H1 (cell line): ENCODE data around the gene ARHGEF4. TPM values are rescaled to one million over a fixed set of nuclear protein-coding genes. Genes with fewer than 3 reads are reported as not detected.

ENCODE experiments used
- CTCF ChIA-PET: fragments of 300-600 bp; sonication (Branson Sonifier 250); formaldehyde crosslinking; loops from one replicate; lab custom pipeline; 2021; ENCODE audit not compliant: partially characterized antibody; lab: Charles Lee
- POLR2A ChIA-PET: fragments of 300-600 bp; sonication (Branson Sonifier 250); formaldehyde crosslinking; loops from one replicate; lab custom pipeline; 2021; ENCODE audit warnings: inconsistent platforms; ENCODE audit not compliant: partially characterized antibody; lab: Charles Lee
- DNase-seq, 2 experiments: peaks; one replicate each; pipeline versions ENCODE4 v3.0.0 to v3.0.0-alpha.2; 2010 to 2022; ENCODE audit warnings: low spot score in 2 of 2, low read depth in 1 of 2, mixed read lengths in 1 of 2
- FAIRE-seq: peaks from 2 replicates; lab custom pipeline; 2011; peaks lifted over from hg19 to GRCh38; lab: Jason Lieb, UNC
- H2AFZ ChIP-seq: 2 replicates; pipeline ENCODE4 v1.8.1; 2012; ENCODE audit warnings: low read length, inconsistent platforms
- H2AK5ac ChIP-seq: 2 replicates; pipeline ENCODE4 v1.6.1; 2013; ENCODE audit warnings: low read depth, low read length
- H2BK120ac ChIP-seq: replicated peaks from 2 replicates; pipeline ENCODE3; 2013; ENCODE audit warnings: low read depth, low read length, inconsistent platforms
- H2BK12ac ChIP-seq: 2 replicates; pipeline ENCODE4 v1.6.1; 2013; ENCODE audit warnings: low read depth, low read length
- H2BK15ac ChIP-seq: 2 replicates; pipeline ENCODE4 v1.6.1; 2013; ENCODE audit warnings: low read length
- H2BK20ac ChIP-seq: 2 replicates; pipeline ENCODE4 v1.6.1; 2013; ENCODE audit warnings: low read length
- H2BK5ac ChIP-seq: 2 replicates; pipeline ENCODE4 v1.6.1; 2013; ENCODE audit warnings: low read depth, low read length
- H3K14ac ChIP-seq: 2 replicates; pipeline ENCODE4 v1.6.1; 2013; ENCODE audit warnings: inconsistent platforms; ENCODE audit not compliant: insufficient read length
- H3K18ac ChIP-seq: 2 replicates; pipeline ENCODE4 v1.6.1; 2013; ENCODE audit warnings: low read length; ENCODE audit errors: extremely low read depth
- H3K23ac ChIP-seq: 2 replicates; pipeline ENCODE4 v1.6.1; 2013; ENCODE audit warnings: inconsistent platforms; ENCODE audit not compliant: insufficient read length
- H3K23me2 ChIP-seq: 2 replicates; pipeline ENCODE4 v1.6.1; 2013; ENCODE audit warnings: low read depth, low read length
- H3K27ac ChIP-seq: 2 replicates; pipeline ENCODE4 v1.6.1; 2011; ENCODE audit warnings: low read depth, low read length, inconsistent platforms
- H3K27me3 ChIP-seq, 4 experiments: replicated peaks in 1 of 4; 1 replicate in 1 of 4; 2 replicates in 3 of 4; pipeline versions ENCODE4 v1.6.1 to v1.8.1; 2011 to 2013; ENCODE audit warnings: low read length in 3 of 4, mild to moderate bottlenecking in 3 of 4, inconsistent platforms in 2 of 4, mixed read lengths in 2 of 4, moderate library complexity in 1 of 4; ENCODE audit not compliant: control insufficient read depth in 3 of 4, insufficient read depth in 3 of 4; ENCODE audit errors: extremely low read depth in 1 of 4
- H3K36me3 ChIP-seq, 4 experiments: 2 replicates each; pipeline versions ENCODE4 v1.6.1 to v1.8.1; 2011 to 2013; ENCODE audit warnings: mild to moderate bottlenecking in 4 of 4, low read length in 3 of 4, moderate library complexity in 2 of 4, control low read depth in 1 of 4, inconsistent platforms in 1 of 4; ENCODE audit not compliant: insufficient read depth in 4 of 4, control insufficient read depth in 2 of 4
- H3K4ac ChIP-seq: replicated peaks from 2 replicates; pipeline ENCODE3; 2013; ENCODE audit warnings: low read length, low read depth, mixed read lengths, inconsistent platforms; ENCODE audit not compliant: insufficient read length
- H3K4me1 ChIP-seq, 4 experiments: replicated peaks in 1 of 4; 1 replicate in 1 of 4; 2 replicates in 3 of 4; pipeline versions ENCODE4 v1.6.1 to v1.8.1; 2011 to 2013; ENCODE audit warnings: low read length in 3 of 4, inconsistent platforms in 2 of 4, mixed read lengths in 1 of 4; ENCODE audit not compliant: insufficient read depth in 4 of 4, control insufficient read depth in 3 of 4
- H3K4me2 ChIP-seq, 2 experiments: 2 replicates each; pipeline versions ENCODE4 v1.6.1 to v1.8.1; 2011 to 2013; ENCODE audit warnings: low read depth in 2 of 2, low read length in 2 of 2, control low read depth in 1 of 2, inconsistent platforms in 1 of 2, mild to moderate bottlenecking in 1 of 2; ENCODE audit not compliant: insufficient read depth in 1 of 2
- H3K4me3 ChIP-seq, 4 experiments: fragments of 200-600, 300-600 bp in 1 of 4; sonication (generic), shearing (Covaris generic), sonication (Bioruptor Twin) in 1 of 4; 2 replicates each; pipeline versions ENCODE4 v1.5.1 to v1.8.1; 2011 to 2016; ENCODE audit warnings: low read length in 4 of 4, low read depth in 3 of 4, control low read depth in 2 of 4, inconsistent platforms in 2 of 4, mild to moderate bottlenecking in 2 of 4, mixed read lengths in 1 of 4, moderate library complexity in 1 of 4; ENCODE audit not compliant: insufficient read depth in 2 of 4; ENCODE audit errors: extremely low read depth in 1 of 4
- H3K56ac ChIP-seq: replicated peaks from 2 replicates; pipeline ENCODE3; 2013; ENCODE audit warnings: low read depth, mild to moderate bottlenecking, mixed read lengths, low read length, inconsistent platforms; ENCODE audit not compliant: insufficient read length
- H3K79me1 ChIP-seq: 2 replicates; pipeline ENCODE4 v1.6.1; 2013; ENCODE audit warnings: low read depth, low read length, control low read depth
- H3K79me2 ChIP-seq, 2 experiments: 2 replicates each; pipeline versions ENCODE4 v1.6.1 to v1.8.1; 2012 to 2013; ENCODE audit warnings: low read length in 2 of 2, mild to moderate bottlenecking in 2 of 2, inconsistent platforms in 1 of 2; ENCODE audit not compliant: insufficient read depth in 2 of 2, control insufficient read depth in 1 of 2
- H3K9ac ChIP-seq, 4 experiments: replicated peaks in 1 of 4; 1 replicate in 1 of 4; 2 replicates in 3 of 4; pipeline versions ENCODE4 v1.6.1 to v1.8.1; 2011 to 2013; ENCODE audit warnings: low read depth in 3 of 4, low read length in 3 of 4, control low read depth in 2 of 4, mild to moderate bottlenecking in 2 of 4, moderate library complexity in 2 of 4, inconsistent platforms in 1 of 4; ENCODE audit errors: extremely low read depth in 1 of 4
- H3K9me3 ChIP-seq, 2 experiments: 2 replicates each; pipeline versions ENCODE4 v1.6.1 to v1.8.1; 2012 to 2013; ENCODE audit warnings: mild to moderate bottlenecking in 2 of 2, moderate library complexity in 2 of 2, control low read depth in 1 of 2, inconsistent platforms in 1 of 2, low read depth in 1 of 2, low read length in 1 of 2, mixed read lengths in 1 of 2; ENCODE audit not compliant: insufficient read depth in 2 of 2
- H4K20me1 ChIP-seq, 2 experiments: replicated peaks in 1 of 2; 2 replicates each; pipeline versions ENCODE3 to v1.8.1; 2011 to 2013; ENCODE audit warnings: inconsistent platforms in 2 of 2, low read length in 2 of 2, mild to moderate bottlenecking in 1 of 2; ENCODE audit not compliant: insufficient read depth in 2 of 2, control insufficient read depth in 1 of 2
- H4K5ac ChIP-seq: 2 replicates; pipeline ENCODE4 v1.6.1; 2013; ENCODE audit warnings: low read length, low read depth, mixed read lengths, inconsistent platforms; ENCODE audit not compliant: insufficient read length
- H4K8ac ChIP-seq: 2 replicates; pipeline ENCODE4 v1.8.0; 2013; ENCODE audit warnings: mild to moderate bottlenecking, moderate library complexity, low read length, inconsistent platforms; ENCODE audit not compliant: insufficient read depth; ENCODE audit errors: extremely low read depth
- H4K91ac ChIP-seq: replicated peaks from 2 replicates; pipeline ENCODE3; 2013; ENCODE audit warnings: low read length, mixed read lengths, inconsistent platforms; ENCODE audit not compliant: insufficient read length
- KDM1A ChIP-seq: fragments of 200-600, 300-600 bp; sonication (generic); IDR thresholded peaks from 2 replicates; pipeline ENCODE4 v1.7.1; 2016; ENCODE audit warnings: mild to moderate bottlenecking, low read length, borderline replicate concordance
- WGBS, 2 experiments: shearing (Covaris generic) in 1 of 2; methylation state at CpG; one replicate each; pipeline versions ENCODE4 v1.1.6 to v1.1.7; 2013 to 2015; ENCODE audit warnings: low lambda C conversion rate in 2 of 2, mixed read lengths in 2 of 2, inconsistent platforms in 1 of 2, low coverage in 1 of 2, missing lambda C conversion rate in 1 of 2; ENCODE audit not compliant: insufficient replicate concordance in 2 of 2, insufficient coverage in 1 of 2, insufficient read length in 1 of 2; ENCODE audit errors: extremely low coverage in 1 of 2, missing lambda C conversion rate in 1 of 2; 5-methylcytosine and 5-hydroxymethylcytosine counted together
- polyA plus RNA-seq, 7 experiments: library from polyadenylated mRNA; depleted of rRNA in 3 of 7; stranded (reverse) in 5 of 7; unstranded in 2 of 7; fragments of >200 nt in 5 of 7; fragments of 200-250 nt in 2 of 7; gene quantifications; 1 replicate in 5 of 7; 2 replicates in 1 of 7; 4 replicates in 1 of 7; pipeline versions ENCODE4 v1.2.1 to v1.2.3, GENCODE V29; 2011 to 2013; ENCODE audit warnings: missing spikeins in 2 of 7, mixed read lengths in 2 of 7
- total RNA-seq: library from RNA; stranded (reverse); fragmentation: NEBNext Ultra II Directional; extraction: Animal tissue kit (Norgen Biotek cat#: 25700); gene quantifications from 2 replicates; pipeline ENCODE4 v1.2.1, GENCODE V29; 2021

The ARHGEF4 gene
- total and polyA plus RNA-seq, 2 of the 8 experiments (the other 6 are each of a cell fraction or from before 2014, with no cell fraction given): 10.6 to 14.6 TPM

- no peak overlapping the region for H4K5ac ChIP-seq
- H3K56ac ChIP-seq: no peak overlapping the region
- WGBS, 2 experiments: 89% methylated on average over 2 of the region's 2 CpGs; no CpG with 5 or more reads in 1 of the 2 experiments
- H3K36me3 ChIP-seq: no peaks in the 10 kb centered on the region
- peaks cover 0 to 20% (median 7%) of the 10 kb centered on the region in 4 experiments; a peak in 6 of 7 replicates for H3K4me1 ChIP-seq
- H4K8ac ChIP-seq: no peak overlapping the region
- H3K4ac ChIP-seq: no peak overlapping the region
- H2BK5ac ChIP-seq: no peak overlapping the region
- ChIA-PET CTCF (interaction anchor here (0.6 to 1.3 kb wide), 2 partner anchors 43 to 90 kb away, joined by 4 to 5 read pairs; no protein-coding TSS in a partner anchor), POLR2A (no interaction called here)
- no peak overlapping the region for H2AK5ac ChIP-seq
- H3K23me2 ChIP-seq: no peaks in the 10 kb centered on the region
- no peaks in the 10 kb centered on the region for H3K79me1 ChIP-seq
- H4K91ac ChIP-seq: no peak overlapping the region
- FAIRE-seq (no peak), DNase-seq (no peak)
- no peak overlapping the region for H3K9ac ChIP-seq
- H3K18ac ChIP-seq: no peak overlapping the region
- H3K4me2 ChIP-seq: no peak overlapping the region
- no peaks in the 10 kb centered on the region for H4K20me1 ChIP-seq
- no peak overlapping the region for H3K4me3 ChIP-seq
- no peak overlapping the region for H3K14ac ChIP-seq
- no peak overlapping the region for H2BK120ac ChIP-seq
- no peak overlapping the region for H3K23ac ChIP-seq
- H2AFZ ChIP-seq: no peak overlapping the region
- H3K27ac ChIP-seq: no peak overlapping the region
- H2BK12ac ChIP-seq: no peak overlapping the region
- H3K79me2 ChIP-seq: no peaks in the 10 kb centered on the region
- H3K27me3 ChIP-seq: peaks cover 0 to 4% (median 2%) of the 10 kb centered on the region in 4 experiments; a peak in 4 of 7 replicates
- no peak overlapping the region for H2BK20ac ChIP-seq
- H2BK15ac ChIP-seq: no peak overlapping the region
- no peaks in the 10 kb centered on the region for H3K9me3 ChIP-seq
- 0 out of 2 replicates have a peak, but pooled peaks have one; percentile 47 for TF ChIP-seq KDM1A
These were observed 6.2 kb upstream of the ARHGEF4 start for GRCh38 chr2:130830538-130830937.
